Stimulated activated CD8-positive, alpha-beta memory T cell treated with anti-CD3 and anti-CD28 coated beads, Interleukin-7, amount 100 ng/mL, for 48 hours (primary cell): ENCODE measurements around the gene MEI4.

Experiments used
- DNase-seq, 2 donors: peaks; one replicate each; pipeline ENCODE4 v3.0.0-alpha.2; 2020; ENCODE audit warnings: low read depth in 1 of 2; ENCODE audit errors: extremely low read depth in 1 of 2

The MEI4 gene

DNA sequence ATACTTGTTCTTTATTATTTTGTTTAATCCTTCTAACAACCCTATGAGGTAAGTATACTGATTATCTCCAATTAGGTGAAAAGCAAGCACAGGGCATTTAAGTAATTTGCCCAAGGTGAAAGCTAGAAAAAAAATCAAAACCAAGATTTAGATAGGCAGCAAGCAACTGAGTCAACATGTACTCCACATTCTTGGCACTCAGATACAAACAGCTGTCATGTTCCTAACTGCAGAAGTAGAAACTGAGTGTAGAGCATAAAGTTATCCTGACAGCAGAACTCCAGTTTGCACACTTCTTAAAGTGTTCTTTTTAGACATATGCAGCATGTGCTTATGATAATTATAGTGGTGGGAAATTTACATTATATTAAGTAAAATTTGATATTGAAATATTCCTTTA lies 278.1 kb downstream of the MEI4 start:
- no peak for DNase-seq

DNA sequence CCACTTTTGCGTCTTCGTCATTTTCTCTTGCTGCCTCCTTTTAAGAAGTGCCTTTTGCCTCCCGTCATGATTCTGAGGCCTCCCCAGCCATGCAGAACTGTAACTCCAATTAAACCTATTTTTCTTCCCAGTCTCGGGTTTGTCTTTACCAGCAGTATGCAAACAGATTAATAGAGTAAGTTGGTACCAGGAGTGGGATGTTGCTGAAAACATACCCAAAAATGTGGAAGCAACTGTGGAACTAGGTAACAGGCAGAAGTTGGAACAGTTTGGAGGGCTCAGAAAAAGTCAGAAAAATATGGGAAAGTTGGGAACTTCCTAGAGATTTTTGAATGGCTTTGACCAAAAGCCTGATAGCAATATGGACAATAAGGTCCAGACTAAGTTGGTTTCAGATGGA lies 309.2 kb downstream of the MEI4 start:
- no peak for DNase-seq

DNA sequence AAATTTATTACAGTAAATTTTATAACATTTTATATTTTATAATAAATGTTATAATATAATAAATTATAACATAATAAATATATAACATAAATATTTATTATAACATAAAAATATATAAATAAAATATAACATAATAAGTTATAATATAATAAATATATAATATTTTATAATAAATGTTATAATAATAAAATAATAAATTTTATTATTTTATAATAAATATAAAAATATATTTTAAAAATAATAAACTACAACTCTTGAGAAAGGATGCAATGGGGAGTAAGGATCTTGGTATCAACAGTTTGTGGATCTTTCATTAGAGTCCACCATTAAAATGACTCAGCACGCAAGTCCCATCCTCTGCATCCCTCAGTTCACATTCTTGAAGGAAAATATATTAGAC lies 312.6 kb downstream of the MEI4 start:
- DNase-seq: no peak

DNA sequence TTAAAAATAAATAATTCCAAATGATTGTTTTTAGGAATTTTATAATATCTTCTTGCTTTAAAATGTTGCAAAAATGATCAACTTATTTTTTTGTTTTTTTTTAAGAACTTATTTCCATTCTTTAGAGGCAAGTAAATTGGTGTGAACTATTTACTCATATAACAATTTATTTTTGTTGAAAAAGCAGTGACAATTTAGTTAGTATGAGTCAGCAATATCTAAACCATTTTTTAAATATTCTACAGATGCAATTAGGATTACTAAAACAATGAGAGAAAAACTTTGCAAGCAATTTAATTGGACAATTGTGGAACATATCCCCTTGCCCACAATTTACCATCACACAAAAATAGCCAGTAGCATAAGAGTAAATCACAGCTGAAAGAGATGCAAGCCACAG lies 319.5 kb downstream of the MEI4 start:
- no peak for DNase-seq
